Erythroblast (primary cell): Measurements from ENCODE around the gene DCAF4.

ENCODE experiments used
- GATA1 ChIP-seq: IDR thresholded peaks from 2 replicates; pipeline ENCODE4 v1.6.1; 2011; ENCODE audit warnings: low read depth, mild to moderate bottlenecking, control low read depth, low read length, moderate library complexity
- POLR2A ChIP-seq: IDR thresholded peaks from 2 replicates; pipeline ENCODE4 v1.6.1; 2011; ENCODE audit warnings: mild to moderate bottlenecking, low read length

DNA sequence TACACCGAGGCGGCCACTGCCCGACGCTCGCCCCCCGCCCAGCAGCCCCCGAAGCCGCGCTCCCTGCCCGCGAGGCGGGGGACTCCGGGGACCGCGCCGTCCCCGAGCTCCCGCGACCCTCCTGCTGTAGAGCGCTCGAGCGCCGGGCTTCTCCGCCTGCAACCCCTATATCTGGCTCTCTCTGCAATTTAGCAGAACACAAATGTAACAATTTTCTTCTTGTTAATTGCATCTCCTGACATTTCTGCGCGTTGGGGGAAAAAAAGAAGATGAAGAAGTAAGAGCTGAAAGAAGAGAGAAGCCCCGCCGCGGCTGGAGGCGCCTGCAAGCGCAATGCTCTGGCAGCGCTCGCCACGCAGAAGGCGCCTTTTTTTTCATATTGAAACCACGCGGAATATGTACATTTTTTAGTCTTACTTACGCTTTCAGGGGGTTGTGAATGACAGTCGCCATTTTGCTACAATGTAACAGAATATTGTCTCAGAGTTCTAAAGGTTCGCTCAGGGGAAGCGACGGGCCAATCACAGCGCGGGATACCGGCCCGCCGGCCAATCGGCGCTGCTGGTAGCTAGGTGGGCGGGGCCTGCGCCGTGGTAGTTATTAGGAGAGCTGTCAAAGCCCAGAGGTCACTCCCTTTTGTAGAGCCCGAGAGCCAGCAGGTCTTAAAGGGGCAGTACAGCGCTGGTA, 32.5 kb upstream of the DCAF4 start, which contains the start of gene DPF3:
- TF ChIP-seq GATA1: no peak
- TF ChIP-seq POLR2A: peak; percentile 36
